Ovary (tissue), 9 donors: ENCODE measurements around the gene ASB10. TPM values are rescaled to one million over a fixed set of nuclear protein-coding genes. Genes with fewer than 3 reads are reported as not detected.

ENCODE experiments used
- DNase-seq, 5 donors: peaks; one replicate each; pipeline ENCODE4 v3.0.0-alpha.2; 2019 to 2020
- H3K27ac ChIP-seq, 2 donors: fragments of 200-600 bp; one replicate each; pipeline versions ENCODE4 v1.5.1 to v1.8.0; 2019 to 2022
- H3K27me3 ChIP-seq: fragments of 200-600 bp; one replicate; pipeline ENCODE4 v1.8.0; 2022
- H3K36me3 ChIP-seq: fragments of 200-600 bp; sonication (generic); one replicate; pipeline ENCODE4 v1.5.1; 2019
- H3K4me1 ChIP-seq: one replicate; pipeline ENCODE4 v1.8.1; 2013; ENCODE audit warnings: mild to moderate bottlenecking, moderate library complexity; ENCODE audit not compliant: insufficient read depth
- H3K4me3 ChIP-seq: fragments of 200-600 bp; sonication (generic); one replicate; pipeline ENCODE4 v1.5.1; 2017
- H3K9me3 ChIP-seq, 2 donors: fragments of 200-600 bp in 1 of 2; sonication (generic) in 1 of 2; one replicate each; pipeline versions ENCODE4 v1.5.1 to v1.8.1; 2013 to 2019; ENCODE audit warnings: mild to moderate bottlenecking in 1 of 2, moderate library complexity in 1 of 2
- EP300 ChIP-seq: sonication (generic); formaldehyde crosslinking; IDR thresholded peaks from one replicate; pipeline ENCODE4 v1.6.1; 2017; ENCODE audit warnings: antibody characterized with exemption
- POLR2A ChIP-seq: fragments of 450-650 bp; IDR thresholded peaks from one replicate; pipeline ENCODE4 v1.6.1; 2017; ENCODE audit warnings: antibody characterized with exemption, mild to moderate bottlenecking, moderate library complexity
- WGBS, 3 donors: extraction: QIAGEN DNeasy Blood & Tissue Kit in 1 of 3; methylation state at CpG; one replicate each; pipeline versions ENCODE4 v1.1.5 to v1.1.7; 2013 to 2017; 5-methylcytosine and 5-hydroxymethylcytosine counted together
- intact Hi-C, 4 donors: fragments of 100-400 bp; cut with DNase I; formaldehyde crosslinking; loops; one replicate each; pipeline versions ENCODE4 v1.11.0 to v1.15.1; 2022 to 2023
- polyA plus RNA-seq, 2 donors: library from polyadenylated mRNA; stranded (reverse); fragments of 200-250 nt in 1 of 2; fragments of 350-450 nt in 1 of 2; fragmentation: Illumina TruSeq in 1 of 2; extraction: RNeasy Lipid Tissue Mini Kit (QIAGEN cat#74804) in 1 of 2; gene quantifications; one replicate each; pipeline ENCODE4 v1.2.3, GENCODE V29; 2013 to 2014
- total RNA-seq, 7 donors: library from RNA; depleted of rRNA in 2 of 7; stranded (reverse); fragments of >200 nt in 2 of 7; fragmentation: NEBNext Ultra II Directional in 3 of 7; extraction: Animal tissue kit (Norgen Biotek cat#: 25700) in 3 of 7; gene quantifications; one replicate each; pipeline versions ENCODE4 v1.1.0 to v1.2.4, GENCODE V29; 2016 to 2023
- TF ChIP-seq, protein P1 (sequence below), 3 donors: fragments of 450-650 bp in 2 of 3; fragments of 200-600 bp in 1 of 3; IDR thresholded peaks; one replicate each; pipeline versions ENCODE4 v1.5.1 to v1.8.0; 2016 to 2022; ENCODE audit warnings: antibody characterized with exemption in 3 of 3, mild to moderate bottlenecking in 1 of 3
- donor health status: DM: no; HTN: no; CAD: no; lungs with moderate emphysema.
- donor health status: DM: no; HTN: no; CAD: no.
- donor health status: Bipolar disorder and iron deficiency.
- donor health status: DM: yes; HTN: yes; CAD: no.
- donor health status: DM: no; HTN: no; CAD: no.
- donor health status: DM: yes; HTN: yes; CAD: no.

The ASB10 gene
- total and polyA plus RNA-seq, 9 donors = not detected

- TF ChIP-seq, protein P1, sequence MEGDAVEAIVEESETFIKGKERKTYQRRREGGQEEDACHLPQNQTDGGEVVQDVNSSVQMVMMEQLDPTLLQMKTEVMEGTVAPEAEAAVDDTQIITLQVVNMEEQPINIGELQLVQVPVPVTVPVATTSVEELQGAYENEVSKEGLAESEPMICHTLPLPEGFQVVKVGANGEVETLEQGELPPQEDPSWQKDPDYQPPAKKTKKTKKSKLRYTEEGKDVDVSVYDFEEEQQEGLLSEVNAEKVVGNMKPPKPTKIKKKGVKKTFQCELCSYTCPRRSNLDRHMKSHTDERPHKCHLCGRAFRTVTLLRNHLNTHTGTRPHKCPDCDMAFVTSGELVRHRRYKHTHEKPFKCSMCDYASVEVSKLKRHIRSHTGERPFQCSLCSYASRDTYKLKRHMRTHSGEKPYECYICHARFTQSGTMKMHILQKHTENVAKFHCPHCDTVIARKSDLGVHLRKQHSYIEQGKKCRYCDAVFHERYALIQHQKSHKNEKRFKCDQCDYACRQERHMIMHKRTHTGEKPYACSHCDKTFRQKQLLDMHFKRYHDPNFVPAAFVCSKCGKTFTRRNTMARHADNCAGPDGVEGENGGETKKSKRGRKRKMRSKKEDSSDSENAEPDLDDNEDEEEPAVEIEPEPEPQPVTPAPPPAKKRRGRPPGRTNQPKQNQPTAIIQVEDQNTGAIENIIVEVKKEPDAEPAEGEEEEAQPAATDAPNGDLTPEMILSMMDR (IDR thresholded peaks at IDR 0.05) = no peak
- TF ChIP-seq EP300 (no peak), POLR2A (no peak)
- no peaks in the 10 kb centered on the region for H3K27me3 ChIP-seq
- no peak overlapping the region for H3K4me3 ChIP-seq
- no peaks in the 10 kb centered on the region for H3K36me3 ChIP-seq
- intact Hi-C loops = loop anchor here in 1 of 4 donors (5.0 kb wide), 1 partner anchor 52 kb away; no protein-coding TSS in a partner anchor
- no peaks in the 10 kb centered on the region for H3K4me1 ChIP-seq
- DNase-seq = no peak
- no peak overlapping the region for H3K27ac ChIP-seq
- no peaks in the 10 kb centered on the region for H3K9me3 ChIP-seq
- 83% methylated on average over 8 of the region's 8 CpGs for WGBS, 3 donors
These were observed 7.7 kb downstream of the ASB10 start for GRCh38 chr7:151179287-151179860.

DNA sequence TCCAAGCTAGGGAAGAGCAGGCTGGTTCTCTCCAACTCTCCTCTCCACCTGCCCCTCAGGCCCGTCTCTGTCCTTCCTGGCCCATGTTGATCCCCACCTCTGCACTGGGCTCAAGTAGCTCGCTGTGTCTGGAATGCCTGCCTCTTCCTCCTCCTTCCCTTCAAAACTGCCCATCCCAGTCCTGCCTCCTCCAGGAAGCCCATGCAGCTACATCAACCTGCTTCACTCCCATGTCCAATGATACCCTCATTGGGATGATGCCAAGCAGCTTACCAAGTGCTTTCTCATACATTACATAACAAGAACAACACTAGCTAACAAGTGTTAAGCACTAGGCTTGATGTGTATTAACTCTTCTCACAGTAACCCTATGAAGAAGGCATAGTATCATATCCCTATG, 8.2 kb downstream of the ASB10 start:
- Histone ChIP-seq H3K27me3 (no peaks in the 10 kb centered on the region), H3K4me3 (no peak overlapping the region), H3K4me1 (no peaks in the 10 kb centered on the region), H3K9me3 (no peaks in the 10 kb centered on the region), H3K36me3 (no peaks in the 10 kb centered on the region), H3K27ac (no peak overlapping the region)
- intact Hi-C loops = loop anchor here in 1 of 4 donors (5.0 kb wide), 1 partner anchor 52 kb away; no protein-coding TSS in a partner anchor
- WGBS, 3 donors = 59 to 67% (median 63%) methylated on average over 2 of the region's 2 CpGs
- TF ChIP-seq, protein P1 (IDR thresholded peaks at IDR 0.05) = no peak
- no peak for TF ChIP-seq POLR2A
- TF ChIP-seq EP300 = no peak
- no peak for DNase-seq

DNA sequence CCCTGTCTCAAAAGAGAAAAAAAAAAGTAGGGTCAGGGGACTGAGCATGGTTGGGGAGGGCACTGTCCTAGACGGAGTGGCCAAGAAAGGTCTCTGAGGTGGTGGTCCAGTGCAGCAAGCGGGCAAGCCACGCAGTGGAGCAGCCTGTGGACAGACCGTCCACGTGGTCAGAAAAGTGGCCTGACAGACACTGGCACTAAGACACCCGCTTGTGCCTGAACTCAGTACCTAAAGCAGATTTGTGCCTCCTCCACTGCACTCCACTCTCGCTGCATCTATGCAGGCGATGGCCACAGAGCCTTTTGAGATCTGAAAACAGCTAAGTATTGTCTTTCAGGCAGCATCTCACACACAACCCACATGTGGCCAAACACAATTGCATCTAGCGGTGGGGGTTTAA, 8.8 kb downstream of the ASB10 start:
- H3K27me3 ChIP-seq = no peaks in the 10 kb centered on the region
- 90 to 97% (median 91%) methylated on average over 9 of the region's 9 CpGs for WGBS, 3 donors
- no peak for DNase-seq
- H3K9me3 ChIP-seq = no peaks in the 10 kb centered on the region
- H3K4me3 ChIP-seq = no peak overlapping the region
- no peak overlapping the region for H3K27ac ChIP-seq
- TF ChIP-seq POLR2A (no peak), EP300 (no peak)
- TF ChIP-seq, protein P1 (IDR thresholded peaks at IDR 0.05) = no peak
- intact Hi-C loops = loop anchor here in 1 of 4 donors (5.0 kb wide), 1 partner anchor 51 kb away; no protein-coding TSS in a partner anchor
- H3K36me3 ChIP-seq = no peaks in the 10 kb centered on the region
- no peaks in the 10 kb centered on the region for H3K4me1 ChIP-seq

DNA sequence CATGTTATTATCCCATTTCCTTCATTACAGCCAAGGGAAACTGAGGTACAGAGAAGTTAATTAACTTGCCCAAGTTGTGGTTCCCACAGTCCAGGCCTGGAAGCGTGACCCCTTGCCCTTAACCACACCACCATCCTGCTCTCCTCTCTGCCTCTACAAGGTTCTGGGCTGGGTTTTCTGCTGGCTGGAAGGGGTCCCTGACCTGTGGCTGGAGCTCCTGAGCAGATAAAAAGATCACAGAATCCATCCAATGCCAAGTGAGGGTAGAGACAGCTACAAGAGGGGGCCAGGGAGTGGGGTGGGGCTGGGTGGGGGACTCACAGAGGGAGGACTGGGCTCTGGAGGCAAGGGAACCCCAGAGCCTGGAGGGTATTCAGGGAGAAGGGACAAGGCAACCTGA, 9.7 kb downstream of the ASB10 start:
- H3K36me3 ChIP-seq = no peaks in the 10 kb centered on the region
- intact Hi-C loops = loop anchor here in 1 of 4 donors (5.0 kb wide), 1 partner anchor 50 kb away; no protein-coding TSS in a partner anchor
- WGBS, 3 donors = 86 to 100% (median 89%) methylated on average over 1 of the region's 1 CpG
- H3K4me1 ChIP-seq = no peaks in the 10 kb centered on the region
- H3K27ac ChIP-seq = no peak overlapping the region
- no peak overlapping the region for H3K4me3 ChIP-seq
- H3K9me3 ChIP-seq = no peaks in the 10 kb centered on the region
- no peaks in the 10 kb centered on the region for H3K27me3 ChIP-seq
- TF ChIP-seq, protein P1 (IDR thresholded peaks at IDR 0.05) = no peak
- no peak for TF ChIP-seq POLR2A
- no peak for TF ChIP-seq EP300
- no peak for DNase-seq
